Ovary (tissue), 3 donors: ENCODE data around the gene ACACB.

Source experiments
- CTCF ChIP-seq, 3 donors: fragments of 450-650 bp in 2 of 3; fragments of 200-600 bp in 1 of 3; IDR thresholded peaks; one replicate each; pipeline versions ENCODE4 v1.5.1 to v1.8.0; 2016 to 2022; ENCODE audit warnings: antibody characterized with exemption in 3 of 3, mild to moderate bottlenecking in 1 of 3
- POLR2A ChIP-seq: fragments of 450-650 bp; IDR thresholded peaks from one replicate; pipeline ENCODE4 v1.6.1; 2017; ENCODE audit warnings: antibody characterized with exemption, mild to moderate bottlenecking, moderate library complexity
- donor health status: DM: no; HTN: no; CAD: no.

GRCh38 chr12:109310247-109311125 is 194.1 kb downstream of the ACACB start:
- TF ChIP-seq CTCF (IDR thresholded peaks at IDR 0.05) (no peak), POLR2A (no peak)
